H1 (cell line): ENCODE measurements around the gene SUB1. TPM values are rescaled to one million over a fixed set of nuclear protein-coding genes. Genes with fewer than 3 reads are reported as not detected.
"Not testable (repeated sequence)": the region's sequence is repeated elsewhere in the genome, so short reads cannot be mapped to it uniquely, and the experiment has no call there.

Source experiments
- CTCF ChIA-PET: fragments of 300-600 bp; sonication (Branson Sonifier 250); formaldehyde crosslinking; loops from one replicate; lab custom pipeline; 2021; ENCODE audit not compliant: partially characterized antibody; lab: Charles Lee
- POLR2A ChIA-PET: fragments of 300-600 bp; sonication (Branson Sonifier 250); formaldehyde crosslinking; loops from one replicate; lab custom pipeline; 2021; ENCODE audit warnings: inconsistent platforms; ENCODE audit not compliant: partially characterized antibody; lab: Charles Lee
- DNase-seq, 2 experiments: peaks; one replicate each; pipeline versions ENCODE4 v3.0.0 to v3.0.0-alpha.2; 2010 to 2022; ENCODE audit warnings: low spot score in 2 of 2, low read depth in 1 of 2, mixed read lengths in 1 of 2
- FAIRE-seq: peaks from 2 replicates; lab custom pipeline; 2011; peaks lifted over from hg19 to GRCh38; lab: Jason Lieb, UNC
- H2AFZ ChIP-seq: 2 replicates; pipeline ENCODE4 v1.8.1; 2012; ENCODE audit warnings: low read length, inconsistent platforms
- H2AK5ac ChIP-seq: 2 replicates; pipeline ENCODE4 v1.6.1; 2013; ENCODE audit warnings: low read depth, low read length
- H2BK120ac ChIP-seq: replicated peaks from 2 replicates; pipeline ENCODE3; 2013; ENCODE audit warnings: low read depth, low read length, inconsistent platforms
- H2BK12ac ChIP-seq: 2 replicates; pipeline ENCODE4 v1.6.1; 2013; ENCODE audit warnings: low read depth, low read length
- H2BK15ac ChIP-seq: 2 replicates; pipeline ENCODE4 v1.6.1; 2013; ENCODE audit warnings: low read length
- H2BK20ac ChIP-seq: 2 replicates; pipeline ENCODE4 v1.6.1; 2013; ENCODE audit warnings: low read length
- H2BK5ac ChIP-seq: 2 replicates; pipeline ENCODE4 v1.6.1; 2013; ENCODE audit warnings: low read depth, low read length
- H3K14ac ChIP-seq: 2 replicates; pipeline ENCODE4 v1.6.1; 2013; ENCODE audit warnings: inconsistent platforms; ENCODE audit not compliant: insufficient read length
- H3K18ac ChIP-seq: 2 replicates; pipeline ENCODE4 v1.6.1; 2013; ENCODE audit warnings: low read length; ENCODE audit errors: extremely low read depth
- H3K23ac ChIP-seq: 2 replicates; pipeline ENCODE4 v1.6.1; 2013; ENCODE audit warnings: inconsistent platforms; ENCODE audit not compliant: insufficient read length
- H3K23me2 ChIP-seq: 2 replicates; pipeline ENCODE4 v1.6.1; 2013; ENCODE audit warnings: low read depth, low read length
- H3K27ac ChIP-seq: 2 replicates; pipeline ENCODE4 v1.6.1; 2011; ENCODE audit warnings: low read depth, low read length, inconsistent platforms
- H3K27me3 ChIP-seq, 4 experiments: replicated peaks in 1 of 4; 1 replicate in 1 of 4; 2 replicates in 3 of 4; pipeline versions ENCODE4 v1.6.1 to v1.8.1; 2011 to 2013; ENCODE audit warnings: low read length in 3 of 4, mild to moderate bottlenecking in 3 of 4, inconsistent platforms in 2 of 4, mixed read lengths in 2 of 4, moderate library complexity in 1 of 4; ENCODE audit not compliant: control insufficient read depth in 3 of 4, insufficient read depth in 3 of 4; ENCODE audit errors: extremely low read depth in 1 of 4
- H3K36me3 ChIP-seq, 4 experiments: 2 replicates each; pipeline versions ENCODE4 v1.6.1 to v1.8.1; 2011 to 2013; ENCODE audit warnings: mild to moderate bottlenecking in 4 of 4, low read length in 3 of 4, moderate library complexity in 2 of 4, control low read depth in 1 of 4, inconsistent platforms in 1 of 4; ENCODE audit not compliant: insufficient read depth in 4 of 4, control insufficient read depth in 2 of 4
- H3K4ac ChIP-seq: replicated peaks from 2 replicates; pipeline ENCODE3; 2013; ENCODE audit warnings: low read length, low read depth, mixed read lengths, inconsistent platforms; ENCODE audit not compliant: insufficient read length
- H3K4me1 ChIP-seq, 4 experiments: replicated peaks in 1 of 4; 1 replicate in 1 of 4; 2 replicates in 3 of 4; pipeline versions ENCODE4 v1.6.1 to v1.8.1; 2011 to 2013; ENCODE audit warnings: low read length in 3 of 4, inconsistent platforms in 2 of 4, mixed read lengths in 1 of 4; ENCODE audit not compliant: insufficient read depth in 4 of 4, control insufficient read depth in 3 of 4
- H3K4me2 ChIP-seq, 2 experiments: 2 replicates each; pipeline versions ENCODE4 v1.6.1 to v1.8.1; 2011 to 2013; ENCODE audit warnings: low read depth in 2 of 2, low read length in 2 of 2, control low read depth in 1 of 2, inconsistent platforms in 1 of 2, mild to moderate bottlenecking in 1 of 2; ENCODE audit not compliant: insufficient read depth in 1 of 2
- H3K4me3 ChIP-seq, 4 experiments: fragments of 200-600, 300-600 bp in 1 of 4; sonication (generic), shearing (Covaris generic), sonication (Bioruptor Twin) in 1 of 4; 2 replicates each; pipeline versions ENCODE4 v1.5.1 to v1.8.1; 2011 to 2016; ENCODE audit warnings: low read length in 4 of 4, low read depth in 3 of 4, control low read depth in 2 of 4, inconsistent platforms in 2 of 4, mild to moderate bottlenecking in 2 of 4, mixed read lengths in 1 of 4, moderate library complexity in 1 of 4; ENCODE audit not compliant: insufficient read depth in 2 of 4; ENCODE audit errors: extremely low read depth in 1 of 4
- H3K56ac ChIP-seq: replicated peaks from 2 replicates; pipeline ENCODE3; 2013; ENCODE audit warnings: low read depth, mild to moderate bottlenecking, mixed read lengths, low read length, inconsistent platforms; ENCODE audit not compliant: insufficient read length
- H3K79me1 ChIP-seq: 2 replicates; pipeline ENCODE4 v1.6.1; 2013; ENCODE audit warnings: low read depth, low read length, control low read depth
- H3K79me2 ChIP-seq, 2 experiments: 2 replicates each; pipeline versions ENCODE4 v1.6.1 to v1.8.1; 2012 to 2013; ENCODE audit warnings: low read length in 2 of 2, mild to moderate bottlenecking in 2 of 2, inconsistent platforms in 1 of 2; ENCODE audit not compliant: insufficient read depth in 2 of 2, control insufficient read depth in 1 of 2
- H3K9ac ChIP-seq, 4 experiments: replicated peaks in 1 of 4; 1 replicate in 1 of 4; 2 replicates in 3 of 4; pipeline versions ENCODE4 v1.6.1 to v1.8.1; 2011 to 2013; ENCODE audit warnings: low read depth in 3 of 4, low read length in 3 of 4, control low read depth in 2 of 4, mild to moderate bottlenecking in 2 of 4, moderate library complexity in 2 of 4, inconsistent platforms in 1 of 4; ENCODE audit errors: extremely low read depth in 1 of 4
- H3K9me3 ChIP-seq, 2 experiments: 2 replicates each; pipeline versions ENCODE4 v1.6.1 to v1.8.1; 2012 to 2013; ENCODE audit warnings: mild to moderate bottlenecking in 2 of 2, moderate library complexity in 2 of 2, control low read depth in 1 of 2, inconsistent platforms in 1 of 2, low read depth in 1 of 2, low read length in 1 of 2, mixed read lengths in 1 of 2; ENCODE audit not compliant: insufficient read depth in 2 of 2
- H4K20me1 ChIP-seq, 2 experiments: replicated peaks in 1 of 2; 2 replicates each; pipeline versions ENCODE3 to v1.8.1; 2011 to 2013; ENCODE audit warnings: inconsistent platforms in 2 of 2, low read length in 2 of 2, mild to moderate bottlenecking in 1 of 2; ENCODE audit not compliant: insufficient read depth in 2 of 2, control insufficient read depth in 1 of 2
- H4K5ac ChIP-seq: 2 replicates; pipeline ENCODE4 v1.6.1; 2013; ENCODE audit warnings: low read length, low read depth, mixed read lengths, inconsistent platforms; ENCODE audit not compliant: insufficient read length
- H4K8ac ChIP-seq: 2 replicates; pipeline ENCODE4 v1.8.0; 2013; ENCODE audit warnings: mild to moderate bottlenecking, moderate library complexity, low read length, inconsistent platforms; ENCODE audit not compliant: insufficient read depth; ENCODE audit errors: extremely low read depth
- H4K91ac ChIP-seq: replicated peaks from 2 replicates; pipeline ENCODE3; 2013; ENCODE audit warnings: low read length, mixed read lengths, inconsistent platforms; ENCODE audit not compliant: insufficient read length
- CBX5 ChIP-seq: fragments of 300-800, 300-1000 bp; sonication (generic); IDR thresholded peaks from 2 replicates; pipeline ENCODE4 v1.7.1; 2016; ENCODE audit warnings: antibody characterized with exemption, low read length, low read depth
- HDAC6 ChIP-seq: IDR thresholded peaks from one replicate; pipeline ENCODE4 v1.7.1; 2012; ENCODE audit warnings: low read depth, mild to moderate bottlenecking, inconsistent platforms, low read length, moderate library complexity
- SP2 ChIP-seq: IDR thresholded peaks from 2 replicates; pipeline ENCODE4 v1.6.1; 2012; ENCODE audit warnings: mild to moderate bottlenecking, low read length, inconsistent platforms
- TCF12 ChIP-seq: IDR thresholded peaks from 2 replicates; pipeline ENCODE4 v1.6.1; 2011; ENCODE audit warnings: low read depth, mild to moderate bottlenecking, low read length
- ZNF274 ChIP-seq: IDR thresholded peaks from 2 replicates; pipeline ENCODE4 v1.7.0; 2012; ENCODE audit warnings: low read length, borderline replicate concordance; ENCODE audit errors: extremely low read depth
- WGBS, 2 experiments: shearing (Covaris generic) in 1 of 2; methylation state at CpG; one replicate each; pipeline versions ENCODE4 v1.1.6 to v1.1.7; 2013 to 2015; ENCODE audit warnings: low lambda C conversion rate in 2 of 2, mixed read lengths in 2 of 2, inconsistent platforms in 1 of 2, low coverage in 1 of 2, missing lambda C conversion rate in 1 of 2; ENCODE audit not compliant: insufficient replicate concordance in 2 of 2, insufficient coverage in 1 of 2, insufficient read length in 1 of 2; ENCODE audit errors: extremely low coverage in 1 of 2, missing lambda C conversion rate in 1 of 2; 5-methylcytosine and 5-hydroxymethylcytosine counted together
- polyA plus RNA-seq, 7 experiments: library from polyadenylated mRNA; depleted of rRNA in 3 of 7; stranded (reverse) in 5 of 7; unstranded in 2 of 7; fragments of >200 nt in 5 of 7; fragments of 200-250 nt in 2 of 7; gene quantifications; 1 replicate in 5 of 7; 2 replicates in 1 of 7; 4 replicates in 1 of 7; pipeline versions ENCODE4 v1.2.1 to v1.2.3, GENCODE V29; 2011 to 2013; ENCODE audit warnings: missing spikeins in 2 of 7, mixed read lengths in 2 of 7
- total RNA-seq: library from RNA; stranded (reverse); fragmentation: NEBNext Ultra II Directional; extraction: Animal tissue kit (Norgen Biotek cat#: 25700); gene quantifications from 2 replicates; pipeline ENCODE4 v1.2.1, GENCODE V29; 2021
- TF ChIP-seq, protein P1 (sequence below), 3 experiments: IDR thresholded peaks; 1 replicate in 2 of 3; 2 replicates in 1 of 3; pipeline versions ENCODE4 v1.5.1 to v1.6.1; 2011; ENCODE audit warnings: low read length in 3 of 3, mild to moderate bottlenecking in 3 of 3, inconsistent platforms in 2 of 3, low read depth in 1 of 3, moderate library complexity in 1 of 3; ENCODE audit not compliant: insufficient read depth in 1 of 3; ENCODE audit errors: control extremely low read depth in 1 of 3

The SUB1 gene
- total and polyA plus RNA-seq, 2 of the 8 experiments (the other 6 are each of a cell fraction or from before 2014, with no cell fraction given): 83.9 to 325 TPM

- TF ChIP-seq, protein P1, sequence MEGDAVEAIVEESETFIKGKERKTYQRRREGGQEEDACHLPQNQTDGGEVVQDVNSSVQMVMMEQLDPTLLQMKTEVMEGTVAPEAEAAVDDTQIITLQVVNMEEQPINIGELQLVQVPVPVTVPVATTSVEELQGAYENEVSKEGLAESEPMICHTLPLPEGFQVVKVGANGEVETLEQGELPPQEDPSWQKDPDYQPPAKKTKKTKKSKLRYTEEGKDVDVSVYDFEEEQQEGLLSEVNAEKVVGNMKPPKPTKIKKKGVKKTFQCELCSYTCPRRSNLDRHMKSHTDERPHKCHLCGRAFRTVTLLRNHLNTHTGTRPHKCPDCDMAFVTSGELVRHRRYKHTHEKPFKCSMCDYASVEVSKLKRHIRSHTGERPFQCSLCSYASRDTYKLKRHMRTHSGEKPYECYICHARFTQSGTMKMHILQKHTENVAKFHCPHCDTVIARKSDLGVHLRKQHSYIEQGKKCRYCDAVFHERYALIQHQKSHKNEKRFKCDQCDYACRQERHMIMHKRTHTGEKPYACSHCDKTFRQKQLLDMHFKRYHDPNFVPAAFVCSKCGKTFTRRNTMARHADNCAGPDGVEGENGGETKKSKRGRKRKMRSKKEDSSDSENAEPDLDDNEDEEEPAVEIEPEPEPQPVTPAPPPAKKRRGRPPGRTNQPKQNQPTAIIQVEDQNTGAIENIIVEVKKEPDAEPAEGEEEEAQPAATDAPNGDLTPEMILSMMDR (IDR thresholded peaks at IDR 0.05; ENCODE audit: control extremely low read depth in 1 of 3, insufficient read depth in 1 of 3, low read depth in 1 of 3, low read length in 3 of 3): no peak
- TF ChIP-seq ZNF274: no peak
- no peak for TF ChIP-seq TCF12
- no peak for TF ChIP-seq CBX5
- TF ChIP-seq SP2: no peak
- TF ChIP-seq HDAC6: no peak
These were observed 12.4 kb upstream of the SUB1 start (continued) for GRCh38 chr5:32572778-32573480.

DNA sequence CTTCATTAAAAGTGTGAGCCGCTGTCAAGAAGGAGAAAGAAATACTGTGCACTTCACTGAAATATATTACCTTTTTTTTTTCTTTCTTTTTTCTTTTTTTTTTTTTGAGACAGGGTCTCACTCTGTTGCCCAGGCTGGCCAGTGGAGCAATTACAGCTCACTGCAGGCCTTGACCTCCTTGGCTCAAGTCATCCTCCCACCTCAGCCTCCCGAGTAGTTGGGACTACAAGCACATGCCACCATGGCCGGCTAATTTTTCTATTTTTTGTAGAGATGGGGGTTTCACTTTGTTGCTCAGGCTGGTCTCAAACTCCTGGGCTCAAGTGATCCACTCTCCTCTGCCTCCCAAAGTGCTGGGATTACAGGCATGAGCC lies 11.9 kb upstream of the SUB1 start:
- H3K4me3 ChIP-seq, H3K79me1 ChIP-seq, H3K36me3 ChIP-seq, DNase-seq, H3K14ac ChIP-seq, H4K5ac ChIP-seq, H2AFZ ChIP-seq, H3K23ac ChIP-seq, H3K4me1 ChIP-seq, H2BK20ac ChIP-seq, H3K4me2 ChIP-seq, H3K9me3 ChIP-seq, H4K91ac ChIP-seq, H3K27ac ChIP-seq, H4K20me1 ChIP-seq, H2BK5ac ChIP-seq, H4K8ac ChIP-seq, CTCF ChIA-PET, H3K27me3 ChIP-seq, H2BK120ac ChIP-seq, H3K9ac ChIP-seq, H2BK12ac ChIP-seq, H3K56ac ChIP-seq, H2BK15ac ChIP-seq, H3K18ac ChIP-seq, H3K23me2 ChIP-seq, H3K79me2 ChIP-seq, H3K4ac ChIP-seq, FAIRE-seq, H2AK5ac ChIP-seq: not testable (repeated sequence)
- POLR2A ChIA-PET: interaction anchor here (0.6 kb wide), 2 partner anchors 16 to 298 kb away, joined by 4 to 5 read pairs; no protein-coding TSS in a partner anchor
- 87% methylated on average over 3 of the region's 3 CpGs; no CpG with 5 or more reads in 1 of the 2 experiments for WGBS, 2 experiments
